Tibial nerve (tissue), 4 donors: ENCODE data around the gene ZNF329. TPM values are rescaled to one million over a fixed set of nuclear protein-coding genes. Genes with fewer than 3 reads are reported as not detected.
"Not testable (repeated sequence)": the region's sequence is repeated elsewhere in the genome, so short reads cannot be mapped to it uniquely, and the experiment has no call there.

Source experiments
- DNase-seq, 2 donors: peaks; one replicate each; pipeline ENCODE4 v3.0.0-alpha.2; 2019; ENCODE audit warnings: low spot score in 2 of 2
- H3K27ac ChIP-seq, 4 donors: fragments of 200-600 bp; sonication (generic) in 3 of 4; one replicate each; pipeline ENCODE4 v1.5.1; 2017 to 2019; ENCODE audit warnings: mild to moderate bottlenecking in 1 of 4
- H3K27me3 ChIP-seq, 2 donors: fragments of 200-600 bp; sonication (generic) in 1 of 2; one replicate each; pipeline versions ENCODE4 v1.5.1 to v1.6.0; 2017 to 2019
- H3K36me3 ChIP-seq, 3 donors: fragments of 200-600 bp; sonication (generic); one replicate each; pipeline ENCODE4 v1.5.1; 2018 to 2019
- H3K4me1 ChIP-seq, 4 donors: fragments of 200-600 bp; sonication (generic) in 3 of 4; one replicate each; pipeline ENCODE4 v1.5.1; 2017 to 2019
- H3K4me3 ChIP-seq, 4 donors: fragments of 200-600 bp; sonication (generic) in 3 of 4; one replicate each; pipeline ENCODE4 v1.5.1; 2017 to 2019; ENCODE audit warnings: mild to moderate bottlenecking in 1 of 4, moderate library complexity in 1 of 4
- H3K9me3 ChIP-seq, 4 donors: fragments of 200-600 bp; sonication (generic) in 3 of 4; one replicate each; pipeline ENCODE4 v1.5.1; 2017 to 2019
- EP300 ChIP-seq, 2 donors: sonication (generic); formaldehyde crosslinking; IDR thresholded peaks; one replicate each; pipeline ENCODE4 v1.6.1; 2017; ENCODE audit warnings: antibody characterized with exemption in 2 of 2, mild to moderate bottlenecking in 1 of 2
- POLR2A ChIP-seq, 2 donors: fragments of 450-650 bp; IDR thresholded peaks; one replicate each; pipeline ENCODE4 v1.6.1; 2017; ENCODE audit warnings: antibody characterized with exemption in 2 of 2, mild to moderate bottlenecking in 2 of 2, moderate library complexity in 2 of 2
- WGBS, 2 donors: methylation state at CpG; one replicate each; pipeline ENCODE4 v1.1.5; 2018; 5-methylcytosine and 5-hydroxymethylcytosine counted together
- total RNA-seq, 4 donors: library from RNA; depleted of rRNA; stranded (reverse); fragments of >200 nt; gene quantifications; one replicate each; pipeline ENCODE4 v1.1.0, GENCODE V29; 2016
- TF ChIP-seq, protein P1 (sequence below), 5 experiments: fragments of 200-600 bp in 3 of 5; fragments of 450-650 bp in 2 of 5; sonication (generic) in 3 of 5; IDR thresholded peaks; one replicate each; pipeline ENCODE4 v1.5.1; 2016 to 2019; ENCODE audit warnings: antibody characterized with exemption in 5 of 5, mild to moderate bottlenecking in 3 of 5, moderate library complexity in 2 of 5

Gene ZNF329
- total RNA-seq, 4 donors from 2014 or later, result 9.3 to 14.0 (median 9.9) TPM

DNA sequence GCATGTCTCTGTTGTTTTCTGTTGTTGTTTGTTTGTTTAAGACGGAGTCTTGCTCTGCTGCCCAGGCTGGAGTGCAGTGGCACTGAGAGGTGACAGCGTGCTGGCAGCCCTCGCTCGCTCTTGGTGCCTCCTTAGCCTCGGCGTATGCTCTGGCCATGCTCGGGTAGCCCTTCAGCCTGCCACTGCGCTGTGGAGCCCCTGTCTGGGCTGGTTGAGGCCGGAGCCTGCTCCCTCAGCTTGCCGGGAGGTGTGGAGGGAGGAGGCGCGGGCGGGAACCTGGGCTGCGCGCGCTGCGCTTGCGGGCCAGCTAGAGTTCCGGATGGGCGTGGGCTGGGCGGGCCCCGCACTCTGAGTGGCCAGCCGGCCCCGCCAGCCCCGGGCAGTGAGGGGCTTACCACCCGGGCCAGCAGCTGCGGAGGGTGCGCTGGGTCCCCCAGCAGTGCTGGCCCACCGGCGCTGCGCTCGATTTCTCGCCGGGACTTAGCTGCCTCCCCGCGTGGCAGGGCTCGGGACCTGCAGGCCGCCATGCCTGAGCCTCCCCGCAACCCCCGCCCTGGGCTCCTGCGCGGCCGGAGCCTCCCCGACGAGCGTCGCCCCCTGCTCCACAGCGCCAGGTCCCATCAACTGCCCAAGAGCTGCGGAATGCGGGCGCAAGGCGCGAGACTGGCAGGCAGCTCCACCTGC, 6.6 kb upstream of the ZNF329 start:
- no peak overlapping the region for H3K4me3 ChIP-seq
- no peak for DNase-seq
- TF ChIP-seq POLR2A (IDR thresholded peaks at IDR 0.05) (no peak), EP300 (IDR thresholded peaks at IDR 0.05) (no peak)
- TF ChIP-seq, protein P1, sequence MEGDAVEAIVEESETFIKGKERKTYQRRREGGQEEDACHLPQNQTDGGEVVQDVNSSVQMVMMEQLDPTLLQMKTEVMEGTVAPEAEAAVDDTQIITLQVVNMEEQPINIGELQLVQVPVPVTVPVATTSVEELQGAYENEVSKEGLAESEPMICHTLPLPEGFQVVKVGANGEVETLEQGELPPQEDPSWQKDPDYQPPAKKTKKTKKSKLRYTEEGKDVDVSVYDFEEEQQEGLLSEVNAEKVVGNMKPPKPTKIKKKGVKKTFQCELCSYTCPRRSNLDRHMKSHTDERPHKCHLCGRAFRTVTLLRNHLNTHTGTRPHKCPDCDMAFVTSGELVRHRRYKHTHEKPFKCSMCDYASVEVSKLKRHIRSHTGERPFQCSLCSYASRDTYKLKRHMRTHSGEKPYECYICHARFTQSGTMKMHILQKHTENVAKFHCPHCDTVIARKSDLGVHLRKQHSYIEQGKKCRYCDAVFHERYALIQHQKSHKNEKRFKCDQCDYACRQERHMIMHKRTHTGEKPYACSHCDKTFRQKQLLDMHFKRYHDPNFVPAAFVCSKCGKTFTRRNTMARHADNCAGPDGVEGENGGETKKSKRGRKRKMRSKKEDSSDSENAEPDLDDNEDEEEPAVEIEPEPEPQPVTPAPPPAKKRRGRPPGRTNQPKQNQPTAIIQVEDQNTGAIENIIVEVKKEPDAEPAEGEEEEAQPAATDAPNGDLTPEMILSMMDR (IDR thresholded peaks at IDR 0.05), result no peak

DNA sequence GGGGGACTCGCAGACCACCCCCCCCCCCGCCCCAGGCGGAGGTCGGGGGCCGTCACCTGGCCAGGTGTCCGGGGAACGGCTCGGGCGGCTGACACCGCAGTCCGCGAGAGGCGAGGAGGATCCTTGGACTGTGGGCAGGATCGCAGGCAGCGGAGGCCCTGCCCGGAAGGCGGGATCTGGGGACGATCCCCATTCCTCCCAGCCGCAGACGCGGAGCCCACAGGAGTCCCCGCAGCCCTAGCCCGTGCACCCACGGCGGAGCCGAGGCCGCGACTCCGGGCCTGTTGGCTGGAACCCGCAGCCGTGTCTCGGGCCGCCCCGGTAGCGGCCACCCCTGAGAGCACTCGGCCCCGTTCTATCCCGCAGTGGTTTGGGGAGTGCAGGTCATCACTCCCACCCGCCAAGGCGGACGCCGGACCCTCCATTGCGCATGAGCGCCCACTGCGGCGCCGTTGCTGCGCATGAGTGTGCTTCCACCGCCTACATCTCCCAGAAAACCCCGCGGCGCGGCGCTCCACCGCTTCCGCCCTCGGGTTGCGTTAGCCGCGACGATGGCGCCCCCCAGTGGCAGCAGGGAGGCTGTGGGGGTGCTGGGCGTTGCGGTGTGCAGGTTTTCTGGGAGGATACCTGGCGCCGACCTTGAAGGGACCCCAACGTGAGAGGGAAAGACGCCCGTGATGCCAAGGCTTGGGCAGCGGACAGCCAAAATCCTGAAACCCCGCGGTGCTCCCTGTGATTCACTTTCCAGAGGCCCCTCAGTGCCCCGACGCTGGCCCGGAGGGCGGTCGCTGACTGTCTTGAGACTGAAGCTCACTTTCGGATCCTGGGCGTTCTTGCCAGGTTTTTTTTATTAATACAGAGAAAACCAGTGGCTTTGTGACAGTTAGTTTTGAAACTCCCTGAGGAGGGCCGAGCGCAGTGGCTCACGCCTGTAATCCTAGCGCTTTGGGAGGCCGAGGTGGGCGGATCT, 4.4 kb upstream of the ZNF329 start:
- DNase-seq, result peak; percentile 88 to 90
- Histone ChIP-seq H3K4me1 (peaks cover 0 to 38% (median 2%) of the 10 kb centered on the region in 4 donors), H3K36me3 (no peaks in the 10 kb centered on the region), H3K27me3 (no peaks in the 10 kb centered on the region), H3K4me3 (peak overlapping the region; percentile 79 to 99 (median 90)), H3K27ac (peak overlapping the region; percentile 76 to 93 (median 91)), H3K9me3 (peaks cover 0 to 47% (median 0%) of the 10 kb centered on the region in 4 donors)
- peak; percentile 86 to 92 for TF ChIP-seq EP300 (IDR thresholded peaks at IDR 0.05)
- TF ChIP-seq, protein P1 (IDR thresholded peaks at IDR 0.05), result peak; percentile 95 to 99 (median 96)
- peak in 1 of 2 donors; percentile 69 for TF ChIP-seq POLR2A (IDR thresholded peaks at IDR 0.05)
- 3 to 5% methylated on average over 44 to 68 of the region's 85 CpGs for WGBS, 2 donors

More for the DNA sequence above, 6.6 kb upstream of the ZNF329 start:
- WGBS, 2 donors, result 91 to 94% methylated on average over 42 to 50 of the region's 53 CpGs
- Histone ChIP-seq H3K27me3 (no peaks in the 10 kb centered on the region), H3K27ac (no peak overlapping the region), H3K9me3 (peaks cover 0 to 62% (median 4%) of the 10 kb centered on the region in 4 donors), H3K4me1 (peaks cover 0 to 28% (median 2%) of the 10 kb centered on the region in 4 donors), H3K36me3 (no peaks in the 10 kb centered on the region)

DNA sequence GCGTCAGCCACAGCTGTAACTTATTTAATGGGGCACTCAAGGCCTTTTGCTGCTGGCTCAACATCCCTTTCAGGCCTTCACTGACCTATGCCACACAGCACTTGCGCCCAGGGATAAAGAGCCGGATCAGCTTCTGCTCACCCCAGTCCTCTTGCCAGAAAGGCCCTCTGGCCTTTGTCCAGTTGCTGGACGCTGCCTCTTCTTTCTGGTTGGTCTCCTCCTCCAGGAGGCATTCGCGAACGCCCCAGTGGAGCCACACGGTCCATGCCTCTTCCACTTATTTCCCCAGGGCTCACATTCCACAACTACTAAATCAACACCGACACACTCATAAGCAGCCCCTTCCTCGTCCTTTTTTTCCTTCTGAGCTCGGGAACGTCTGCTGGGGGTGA, 3.7 kb upstream of the ZNF329 start:
- H3K9me3 ChIP-seq, result peaks cover 0 to 46% (median 2%) of the 10 kb centered on the region in 4 donors
- peak overlapping the region; percentile 79 to 99 (median 90) for H3K4me3 ChIP-seq
- peaks cover 0 to 44% (median 2%) of the 10 kb centered on the region in 4 donors for H3K4me1 ChIP-seq
- no peaks in the 10 kb centered on the region for H3K36me3 ChIP-seq
- H3K27ac ChIP-seq, result peak overlapping the region; percentile 76 to 93 (median 91)
- H3K27me3 ChIP-seq, result no peaks in the 10 kb centered on the region
- TF ChIP-seq POLR2A (IDR thresholded peaks at IDR 0.05) (no peak), EP300 (IDR thresholded peaks at IDR 0.05) (no peak)
- TF ChIP-seq, protein P1 (IDR thresholded peaks at IDR 0.05), result no peak
- no peak for DNase-seq
- 7 to 8% methylated on average over 12 of the region's 12 CpGs for WGBS, 2 donors

DNA sequence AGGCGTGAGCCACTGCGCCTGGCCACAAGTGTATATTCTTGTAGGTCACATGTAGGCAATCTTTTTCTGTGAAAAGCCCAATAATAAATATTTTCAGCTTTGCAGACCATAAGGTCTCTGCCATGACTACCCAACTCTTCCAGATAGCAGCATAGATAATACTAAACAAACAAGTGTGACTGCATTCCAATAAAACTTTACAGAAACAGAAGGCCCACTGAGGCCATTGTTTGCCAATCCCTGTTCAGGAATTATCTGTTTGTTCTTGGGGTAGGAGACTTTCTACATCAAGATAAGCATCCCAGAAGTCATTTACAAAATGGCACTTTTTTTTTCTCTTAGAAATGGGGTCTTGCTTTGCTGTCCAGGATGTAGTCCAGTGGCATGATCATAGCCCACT, 2.8 kb upstream of the ZNF329 start:
- H3K4me1 ChIP-seq, result peaks cover 0 to 44% (median 2%) of the 10 kb centered on the region in 4 donors
- 97 to 100% methylated on average over 2 of the region's 2 CpGs for WGBS, 2 donors

DNA sequence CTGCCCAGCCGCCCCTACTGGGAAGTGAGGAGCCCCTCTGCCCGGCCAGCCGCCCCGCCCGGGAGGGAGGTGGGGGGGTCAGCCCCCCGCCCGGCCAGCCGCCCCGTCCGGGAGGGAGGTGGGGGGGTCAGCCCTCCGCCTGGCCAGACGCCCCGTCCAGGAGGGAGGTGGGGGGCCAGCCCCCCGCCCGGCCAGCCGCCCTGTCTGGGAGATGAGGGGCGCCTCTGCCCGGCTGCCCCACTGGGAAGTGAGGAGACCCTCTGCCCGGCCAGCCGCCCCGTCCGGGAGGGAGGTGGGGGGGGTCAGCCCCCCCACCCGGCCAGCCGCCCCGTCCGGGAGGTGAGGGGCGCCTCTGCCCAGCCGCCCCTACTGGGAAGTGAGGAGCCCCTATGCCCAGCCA, 3.1 kb downstream of the ZNF329 start:
- not testable (repeated sequence) for H3K27ac ChIP-seq, H3K27me3 ChIP-seq, DNase-seq, H3K4me3 ChIP-seq
- Histone ChIP-seq H3K36me3 (peaks cover 0 to 41% (median 7%) of the 10 kb centered on the region in 3 donors), H3K4me1 (peaks cover 0 to 18% (median 0%) of the 10 kb centered on the region in 4 donors), H3K9me3 (peaks cover 0 to 77% (median 24%) of the 10 kb centered on the region in 4 donors)
- WGBS, 2 donors, result 98 to 100% methylated on average over 4 to 6 of the region's 28 CpGs

More for the DNA sequence above, 2.8 kb upstream of the ZNF329 start:
- peaks cover 0 to 5% (median 0%) of the 10 kb centered on the region in 3 donors for H3K36me3 ChIP-seq
- H3K4me3 ChIP-seq, result no peak overlapping the region
- no peaks in the 10 kb centered on the region for H3K27me3 ChIP-seq
- DNase-seq, result no peak
- H3K9me3 ChIP-seq, result peaks cover 0 to 47% (median 4%) of the 10 kb centered on the region in 4 donors
- TF ChIP-seq, protein P1 (IDR thresholded peaks at IDR 0.05), result no peak
- TF ChIP-seq EP300 (IDR thresholded peaks at IDR 0.05), result no peak
- no peak for TF ChIP-seq POLR2A (IDR thresholded peaks at IDR 0.05)
- no peak overlapping the region for H3K27ac ChIP-seq
